NB4 (cell line): Measurements from ENCODE around the gene SLC35A5.

Source experiments
- CTCF ChIP-seq: IDR thresholded peaks from one replicate; pipeline ENCODE4 v1.5.1; 2012; ENCODE audit warnings: low read depth, low read length
- MAX ChIP-seq: IDR thresholded peaks from 2 replicates; pipeline ENCODE4 v1.6.1; 2011; ENCODE audit warnings: low read depth, low read length
- MYC ChIP-seq: IDR thresholded peaks from 2 replicates; pipeline ENCODE4 v1.6.1; 2011; ENCODE audit warnings: low read depth, low read length
- POLR2A ChIP-seq: IDR thresholded peaks from 2 replicates; pipeline ENCODE4 v1.6.1; 2011; ENCODE audit warnings: mild to moderate bottlenecking; ENCODE audit not compliant: insufficient read length; ENCODE audit errors: extremely low read depth

GRCh38 chr3:112623213-112623612 is 61.4 kb downstream of the SLC35A5 start:
- TF ChIP-seq MYC: no peak
- no peak for TF ChIP-seq MAX
- no peak for TF ChIP-seq CTCF
- no peak for TF ChIP-seq POLR2A
